H1 (cell line): ENCODE measurements around the gene KCNJ10. TPM values are rescaled to one million over a fixed set of nuclear protein-coding genes. Genes with fewer than 3 reads are reported as not detected.
A peak's percentile ranks its signal among the peaks of the same experiment; 100 is the strongest.

Experiments
- CTCF ChIA-PET: fragments of 300-600 bp; sonication (Branson Sonifier 250); formaldehyde crosslinking; loops from one replicate; lab custom pipeline; 2021; ENCODE audit not compliant: partially characterized antibody; lab: Charles Lee
- POLR2A ChIA-PET: fragments of 300-600 bp; sonication (Branson Sonifier 250); formaldehyde crosslinking; loops from one replicate; lab custom pipeline; 2021; ENCODE audit warnings: inconsistent platforms; ENCODE audit not compliant: partially characterized antibody; lab: Charles Lee
- DNase-seq, 2 experiments: peaks; one replicate each; pipeline versions ENCODE4 v3.0.0 to v3.0.0-alpha.2; 2010 to 2022; ENCODE audit warnings: low spot score in 2 of 2, low read depth in 1 of 2, mixed read lengths in 1 of 2
- FAIRE-seq: peaks from 2 replicates; lab custom pipeline; 2011; peaks lifted over from hg19 to GRCh38; lab: Jason Lieb, UNC
- H2AFZ ChIP-seq: 2 replicates; pipeline ENCODE4 v1.8.1; 2012; ENCODE audit warnings: low read length, inconsistent platforms
- H2AK5ac ChIP-seq: 2 replicates; pipeline ENCODE4 v1.6.1; 2013; ENCODE audit warnings: low read depth, low read length
- H2BK120ac ChIP-seq: replicated peaks from 2 replicates; pipeline ENCODE3; 2013; ENCODE audit warnings: low read depth, low read length, inconsistent platforms
- H2BK12ac ChIP-seq: 2 replicates; pipeline ENCODE4 v1.6.1; 2013; ENCODE audit warnings: low read depth, low read length
- H2BK15ac ChIP-seq: 2 replicates; pipeline ENCODE4 v1.6.1; 2013; ENCODE audit warnings: low read length
- H2BK20ac ChIP-seq: 2 replicates; pipeline ENCODE4 v1.6.1; 2013; ENCODE audit warnings: low read length
- H2BK5ac ChIP-seq: 2 replicates; pipeline ENCODE4 v1.6.1; 2013; ENCODE audit warnings: low read depth, low read length
- H3K14ac ChIP-seq: 2 replicates; pipeline ENCODE4 v1.6.1; 2013; ENCODE audit warnings: inconsistent platforms; ENCODE audit not compliant: insufficient read length
- H3K18ac ChIP-seq: 2 replicates; pipeline ENCODE4 v1.6.1; 2013; ENCODE audit warnings: low read length; ENCODE audit errors: extremely low read depth
- H3K23ac ChIP-seq: 2 replicates; pipeline ENCODE4 v1.6.1; 2013; ENCODE audit warnings: inconsistent platforms; ENCODE audit not compliant: insufficient read length
- H3K23me2 ChIP-seq: 2 replicates; pipeline ENCODE4 v1.6.1; 2013; ENCODE audit warnings: low read depth, low read length
- H3K27ac ChIP-seq: 2 replicates; pipeline ENCODE4 v1.6.1; 2011; ENCODE audit warnings: low read depth, low read length, inconsistent platforms
- H3K27me3 ChIP-seq, 4 experiments: replicated peaks in 1 of 4; 1 replicate in 1 of 4; 2 replicates in 3 of 4; pipeline versions ENCODE4 v1.6.1 to v1.8.1; 2011 to 2013; ENCODE audit warnings: low read length in 3 of 4, mild to moderate bottlenecking in 3 of 4, inconsistent platforms in 2 of 4, mixed read lengths in 2 of 4, moderate library complexity in 1 of 4; ENCODE audit not compliant: control insufficient read depth in 3 of 4, insufficient read depth in 3 of 4; ENCODE audit errors: extremely low read depth in 1 of 4
- H3K36me3 ChIP-seq, 4 experiments: 2 replicates each; pipeline versions ENCODE4 v1.6.1 to v1.8.1; 2011 to 2013; ENCODE audit warnings: mild to moderate bottlenecking in 4 of 4, low read length in 3 of 4, moderate library complexity in 2 of 4, control low read depth in 1 of 4, inconsistent platforms in 1 of 4; ENCODE audit not compliant: insufficient read depth in 4 of 4, control insufficient read depth in 2 of 4
- H3K4ac ChIP-seq: replicated peaks from 2 replicates; pipeline ENCODE3; 2013; ENCODE audit warnings: low read length, low read depth, mixed read lengths, inconsistent platforms; ENCODE audit not compliant: insufficient read length
- H3K4me1 ChIP-seq, 4 experiments: replicated peaks in 1 of 4; 1 replicate in 1 of 4; 2 replicates in 3 of 4; pipeline versions ENCODE4 v1.6.1 to v1.8.1; 2011 to 2013; ENCODE audit warnings: low read length in 3 of 4, inconsistent platforms in 2 of 4, mixed read lengths in 1 of 4; ENCODE audit not compliant: insufficient read depth in 4 of 4, control insufficient read depth in 3 of 4
- H3K4me2 ChIP-seq, 2 experiments: 2 replicates each; pipeline versions ENCODE4 v1.6.1 to v1.8.1; 2011 to 2013; ENCODE audit warnings: low read depth in 2 of 2, low read length in 2 of 2, control low read depth in 1 of 2, inconsistent platforms in 1 of 2, mild to moderate bottlenecking in 1 of 2; ENCODE audit not compliant: insufficient read depth in 1 of 2
- H3K4me3 ChIP-seq, 4 experiments: fragments of 200-600, 300-600 bp in 1 of 4; sonication (generic), shearing (Covaris generic), sonication (Bioruptor Twin) in 1 of 4; 2 replicates each; pipeline versions ENCODE4 v1.5.1 to v1.8.1; 2011 to 2016; ENCODE audit warnings: low read length in 4 of 4, low read depth in 3 of 4, control low read depth in 2 of 4, inconsistent platforms in 2 of 4, mild to moderate bottlenecking in 2 of 4, mixed read lengths in 1 of 4, moderate library complexity in 1 of 4; ENCODE audit not compliant: insufficient read depth in 2 of 4; ENCODE audit errors: extremely low read depth in 1 of 4
- H3K56ac ChIP-seq: replicated peaks from 2 replicates; pipeline ENCODE3; 2013; ENCODE audit warnings: low read depth, mild to moderate bottlenecking, mixed read lengths, low read length, inconsistent platforms; ENCODE audit not compliant: insufficient read length
- H3K79me1 ChIP-seq: 2 replicates; pipeline ENCODE4 v1.6.1; 2013; ENCODE audit warnings: low read depth, low read length, control low read depth
- H3K79me2 ChIP-seq, 2 experiments: 2 replicates each; pipeline versions ENCODE4 v1.6.1 to v1.8.1; 2012 to 2013; ENCODE audit warnings: low read length in 2 of 2, mild to moderate bottlenecking in 2 of 2, inconsistent platforms in 1 of 2; ENCODE audit not compliant: insufficient read depth in 2 of 2, control insufficient read depth in 1 of 2
- H3K9ac ChIP-seq, 4 experiments: replicated peaks in 1 of 4; 1 replicate in 1 of 4; 2 replicates in 3 of 4; pipeline versions ENCODE4 v1.6.1 to v1.8.1; 2011 to 2013; ENCODE audit warnings: low read depth in 3 of 4, low read length in 3 of 4, control low read depth in 2 of 4, mild to moderate bottlenecking in 2 of 4, moderate library complexity in 2 of 4, inconsistent platforms in 1 of 4; ENCODE audit errors: extremely low read depth in 1 of 4
- H3K9me3 ChIP-seq, 2 experiments: 2 replicates each; pipeline versions ENCODE4 v1.6.1 to v1.8.1; 2012 to 2013; ENCODE audit warnings: mild to moderate bottlenecking in 2 of 2, moderate library complexity in 2 of 2, control low read depth in 1 of 2, inconsistent platforms in 1 of 2, low read depth in 1 of 2, low read length in 1 of 2, mixed read lengths in 1 of 2; ENCODE audit not compliant: insufficient read depth in 2 of 2
- H4K20me1 ChIP-seq, 2 experiments: replicated peaks in 1 of 2; 2 replicates each; pipeline versions ENCODE3 to v1.8.1; 2011 to 2013; ENCODE audit warnings: inconsistent platforms in 2 of 2, low read length in 2 of 2, mild to moderate bottlenecking in 1 of 2; ENCODE audit not compliant: insufficient read depth in 2 of 2, control insufficient read depth in 1 of 2
- H4K5ac ChIP-seq: 2 replicates; pipeline ENCODE4 v1.6.1; 2013; ENCODE audit warnings: low read length, low read depth, mixed read lengths, inconsistent platforms; ENCODE audit not compliant: insufficient read length
- H4K8ac ChIP-seq: 2 replicates; pipeline ENCODE4 v1.8.0; 2013; ENCODE audit warnings: mild to moderate bottlenecking, moderate library complexity, low read length, inconsistent platforms; ENCODE audit not compliant: insufficient read depth; ENCODE audit errors: extremely low read depth
- H4K91ac ChIP-seq: replicated peaks from 2 replicates; pipeline ENCODE3; 2013; ENCODE audit warnings: low read length, mixed read lengths, inconsistent platforms; ENCODE audit not compliant: insufficient read length
- ATF3 ChIP-seq: IDR thresholded peaks from 2 replicates; pipeline ENCODE4 v1.6.1; 2011; ENCODE audit warnings: low read depth, mild to moderate bottlenecking, low read length; ENCODE audit not compliant: insufficient read depth
- BACH1 ChIP-seq: IDR thresholded peaks from 2 replicates; pipeline ENCODE4 v1.6.1; 2012; ENCODE audit warnings: low read length, improper control_type of control experiment
- CBX8 ChIP-seq: fragments of 300-800, 300-1000 bp; sonication (generic); IDR thresholded peaks from 2 replicates; pipeline ENCODE4 v1.7.1; 2016; ENCODE audit warnings: low read depth, low read length, borderline replicate concordance
- CHD1 ChIP-seq: IDR thresholded peaks from 2 replicates; pipeline ENCODE4 v1.6.1; 2012; ENCODE audit warnings: low read depth, low read length, improper control_type of control experiment
- JUN ChIP-seq: IDR thresholded peaks from 2 replicates; pipeline ENCODE4 v1.6.1; 2011; ENCODE audit warnings: low read depth, mild to moderate bottlenecking, improper control_type of control experiment, low read length
- MAFK ChIP-seq: IDR thresholded peaks from 2 replicates; pipeline ENCODE4 v1.6.1; 2012; ENCODE audit warnings: low read depth, mild to moderate bottlenecking, improper control_type of control experiment, low read length
- SP1 ChIP-seq: IDR thresholded peaks from 2 replicates; pipeline ENCODE4 v1.6.1; 2011; ENCODE audit warnings: low read depth, low read length
- SP4 ChIP-seq: IDR thresholded peaks from 2 replicates; pipeline ENCODE4 v1.6.1; 2012; ENCODE audit warnings: low read length, inconsistent platforms
- TEAD4 ChIP-seq: IDR thresholded peaks from 2 replicates; pipeline ENCODE4 v1.6.1; 2012; ENCODE audit warnings: low read depth, low read length, inconsistent platforms, mixed read lengths
- YY1 ChIP-seq: IDR thresholded peaks from 2 replicates; pipeline ENCODE4 v1.6.1; 2011; ENCODE audit warnings: low read depth, mild to moderate bottlenecking, low read length
- ZNF274 ChIP-seq: IDR thresholded peaks from 2 replicates; pipeline ENCODE4 v1.7.0; 2012; ENCODE audit warnings: low read length, borderline replicate concordance; ENCODE audit errors: extremely low read depth
- WGBS, 2 experiments: shearing (Covaris generic) in 1 of 2; methylation state at CpG; one replicate each; pipeline versions ENCODE4 v1.1.6 to v1.1.7; 2013 to 2015; ENCODE audit warnings: low lambda C conversion rate in 2 of 2, mixed read lengths in 2 of 2, inconsistent platforms in 1 of 2, low coverage in 1 of 2, missing lambda C conversion rate in 1 of 2; ENCODE audit not compliant: insufficient replicate concordance in 2 of 2, insufficient coverage in 1 of 2, insufficient read length in 1 of 2; ENCODE audit errors: extremely low coverage in 1 of 2, missing lambda C conversion rate in 1 of 2; 5-methylcytosine and 5-hydroxymethylcytosine counted together
- polyA plus RNA-seq, 7 experiments: library from polyadenylated mRNA; depleted of rRNA in 3 of 7; stranded (reverse) in 5 of 7; unstranded in 2 of 7; fragments of >200 nt in 5 of 7; fragments of 200-250 nt in 2 of 7; gene quantifications; 1 replicate in 5 of 7; 2 replicates in 1 of 7; 4 replicates in 1 of 7; pipeline versions ENCODE4 v1.2.1 to v1.2.3, GENCODE V29; 2011 to 2013; ENCODE audit warnings: missing spikeins in 2 of 7, mixed read lengths in 2 of 7
- total RNA-seq: library from RNA; stranded (reverse); fragmentation: NEBNext Ultra II Directional; extraction: Animal tissue kit (Norgen Biotek cat#: 25700); gene quantifications from 2 replicates; pipeline ENCODE4 v1.2.1, GENCODE V29; 2021
- TF ChIP-seq, protein P1 (sequence below): IDR thresholded peaks from 2 replicates; pipeline ENCODE4 v1.6.1; 2012; ENCODE audit warnings: low read length, inconsistent platforms

The KCNJ10 gene
- total and polyA plus RNA-seq, 2 of the 8 experiments (the other 6 are each of a cell fraction or from before 2014, with no cell fraction given): 1.7 to 2.4 TPM

DNA sequence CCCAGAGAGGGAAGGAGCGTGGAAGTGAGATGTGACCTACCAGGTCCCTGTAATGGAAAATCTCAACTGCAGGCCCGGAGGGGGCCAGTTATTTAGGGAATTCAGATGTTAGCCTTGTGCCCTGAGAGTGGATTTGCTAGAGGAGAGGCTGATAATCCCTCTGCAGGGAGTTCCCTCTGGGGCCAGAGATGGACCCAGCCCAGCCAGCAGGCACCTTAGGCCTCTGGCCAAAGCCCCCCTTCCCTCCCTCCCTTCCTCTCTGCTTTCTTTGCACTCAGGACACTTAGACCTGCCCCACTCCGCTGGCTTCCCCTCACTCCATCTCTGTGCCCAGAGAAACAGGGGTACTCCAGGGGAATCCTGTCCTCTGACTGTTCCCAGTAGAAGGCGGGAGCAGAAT is 44.1 kb upstream of the KCNJ10 start:
- Histone ChIP-seq H2AK5ac (0 out of 2 replicates have a peak overlapping the region, but pooled peaks have one; percentile 61), H2BK20ac (peak overlapping the region; percentile 53), H3K36me3 (peaks cover 0 to 3% (median 0%) of the 10 kb centered on the region in 4 experiments; a peak in 1 of 8 replicates), H3K9ac (no peak overlapping the region), H4K5ac (no peak overlapping the region), H3K79me1 (no peaks in the 10 kb centered on the region), H2AFZ (no peak overlapping the region), H3K9me3 (no peaks in the 10 kb centered on the region), H4K20me1 (no peaks in the 10 kb centered on the region), H3K4ac (no peak overlapping the region), H3K4me1 (peaks cover 15 to 59% (median 43%) of the 10 kb centered on the region in 4 experiments), H3K27me3 (no peaks in the 10 kb centered on the region; a peak in 1 of 7 replicates), H3K4me2 (no peak overlapping the region; a peak in 1 of 4 replicates), H3K18ac (peak overlapping the region; percentile 89), H2BK5ac (no peak overlapping the region; the same call in 1 of the 2 replicates), H4K8ac (no peak overlapping the region), H3K4me3 (no peak overlapping the region), H2BK120ac (no peak overlapping the region), H3K56ac (no peak overlapping the region), H3K79me2 (peaks cover 0 to 8% of the 10 kb centered on the region in 2 experiments; a peak in 1 of 4 replicates), H3K23me2 (peaks cover 8% of the 10 kb centered on the region), H2BK15ac (peak overlapping the region; percentile 63; the same call in 1 of the 2 replicates), H3K14ac (no peak overlapping the region), H2BK12ac (peak overlapping the region; percentile 72; the same call in 1 of the 2 replicates), H4K91ac (no peak overlapping the region), H3K23ac (no peak overlapping the region), H3K27ac (no peak overlapping the region)
- no peak for FAIRE-seq
- DNase-seq: no peak
- WGBS, 2 experiments: 60% methylated on average over 4 of the region's 4 CpGs; no CpG with 5 or more reads in 1 of the 2 experiments
- ChIA-PET POLR2A (interaction anchor here (0.6 to 3.2 kb wide), 4 partner anchors 10 to 21 kb away, joined by 3 to 11 read pairs (median 6); no protein-coding TSS in a partner anchor), CTCF (interaction anchor here (0.7 to 18.1 kb wide), 9 partner anchors 11 to 138 kb away, joined by 3 to 256 read pairs (median 9); no protein-coding TSS in a partner anchor)
- no peak for TF ChIP-seq JUN
- TF ChIP-seq SP1: no peak
- no peak for TF ChIP-seq ZNF274
- TF ChIP-seq CBX8: no peak
- no peak for TF ChIP-seq CHD1
- no peak for TF ChIP-seq TEAD4
- TF ChIP-seq MAFK: no peak
- TF ChIP-seq SP4: no peak
- TF ChIP-seq ATF3: no peak
- TF ChIP-seq BACH1: no peak
- TF ChIP-seq, protein P1, sequence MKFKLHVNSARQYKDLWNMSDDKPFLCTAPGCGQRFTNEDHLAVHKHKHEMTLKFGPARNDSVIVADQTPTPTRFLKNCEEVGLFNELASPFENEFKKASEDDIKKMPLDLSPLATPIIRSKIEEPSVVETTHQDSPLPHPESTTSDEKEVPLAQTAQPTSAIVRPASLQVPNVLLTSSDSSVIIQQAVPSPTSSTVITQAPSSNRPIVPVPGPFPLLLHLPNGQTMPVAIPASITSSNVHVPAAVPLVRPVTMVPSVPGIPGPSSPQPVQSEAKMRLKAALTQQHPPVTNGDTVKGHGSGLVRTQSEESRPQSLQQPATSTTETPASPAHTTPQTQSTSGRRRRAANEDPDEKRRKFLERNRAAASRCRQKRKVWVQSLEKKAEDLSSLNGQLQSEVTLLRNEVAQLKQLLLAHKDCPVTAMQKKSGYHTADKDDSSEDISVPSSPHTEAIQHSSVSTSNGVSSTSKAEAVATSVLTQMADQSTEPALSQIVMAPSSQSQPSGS: no peak
- TF ChIP-seq YY1: no peak
